HAP-1 (cell line): ENCODE results near the gene NPIPB6.

Source experiments
- DNase-seq, 2 experiments: peaks; one replicate each; pipeline ENCODE4 v3.0.0-alpha.2; 2016 to 2020; ENCODE audit warnings: low spot score in 2 of 2
- H3K27me3 ChIP-seq: fragments of 250-450 bp; sonication (Bioruptor Pico); 2 replicates; pipeline ENCODE4 v1.5.1; 2020; ENCODE audit warnings: low read depth, mild to moderate bottlenecking, moderate library complexity
- H3K36me3 ChIP-seq: fragments of 250-450 bp; sonication (Bioruptor Pico); replicated peaks from 2 replicates; pipeline ENCODE4 v1.5.1; 2020; ENCODE audit warnings: mild to moderate bottlenecking
- H3K4me1 ChIP-seq: fragments of 250-450 bp; sonication (Bioruptor Pico); 2 replicates; pipeline ENCODE4 v1.5.1; 2020; ENCODE audit warnings: mild to moderate bottlenecking
- H3K4me3 ChIP-seq: fragments of 250-450 bp; sonication (Bioruptor Pico); 2 replicates; pipeline ENCODE4 v1.5.1; 2020; ENCODE audit warnings: mild to moderate bottlenecking, moderate library complexity
- H3K9me3 ChIP-seq: fragments of 250-450 bp; sonication (Bioruptor Pico); 2 replicates; pipeline ENCODE4 v1.5.1; 2020; ENCODE audit warnings: mild to moderate bottlenecking, moderate library complexity
- in situ Hi-C: fragments of 300-500 bp; cut with MboI; formaldehyde crosslinking; loops from 3 replicates; pipeline ENCODE4 v1.14.3; 2020; ENCODE audit warnings: low sequenced_read_pairs, inconsistent platforms, mixed read lengths

Gene NPIPB6

GRCh38 chr16:28317040-28317880 lies 46.0 kb downstream of the NPIPB6 start:
- Histone ChIP-seq H3K9me3 (no peaks in the 10 kb centered on the region), H3K4me3 (no peak overlapping the region), H3K36me3 (no peaks in the 10 kb centered on the region), H3K4me1 (no peaks in the 10 kb centered on the region), H3K27me3 (no peaks in the 10 kb centered on the region)
- in situ Hi-C loops, result loop anchor here (5.0 to 25.0 kb wide), 3 partner anchors 40 to 495 kb away; partner anchors contain the start of genes ATXN2L and SULT1A2
- DNase-seq, result peak; percentile 40 to 80

- H3K36me3 ChIP-seq, result no peaks in the 10 kb centered on the region
- no peaks in the 10 kb centered on the region for H3K9me3 ChIP-seq
- H3K4me1 ChIP-seq, result no peaks in the 10 kb centered on the region
- H3K27me3 ChIP-seq, result no peaks in the 10 kb centered on the region
- H3K4me3 ChIP-seq, result no peak overlapping the region
- no peak for DNase-seq
- in situ Hi-C loops, result loop anchor here (5.0 to 25.0 kb wide), 3 partner anchors 39 to 496 kb away; partner anchors contain the start of genes ATXN2L and SULT1A2
Measured at GRCh38 chr16:28316054-28316453, 47.3 kb downstream of the NPIPB6 start.

- no peak overlapping the region for H3K4me3 ChIP-seq
- no peak for DNase-seq
- H3K4me1 ChIP-seq, result no peaks in the 10 kb centered on the region
- no peaks in the 10 kb centered on the region for H3K9me3 ChIP-seq
- in situ Hi-C loops, result loop anchor here (25.0 kb wide), 2 partner anchors 274 to 499 kb away; partner anchors contain the start of genes ATXN2L and SULT1A2
- no peaks in the 10 kb centered on the region for H3K27me3 ChIP-seq
- no peaks in the 10 kb centered on the region for H3K36me3 ChIP-seq
Measured at GRCh38 chr16:28313587-28313986, 49.7 kb downstream of the NPIPB6 start.

- H3K4me3 ChIP-seq, result no peak overlapping the region
- in situ Hi-C loops, result loop anchor here (25.0 kb wide), 2 partner anchors 275 to 500 kb away; partner anchors contain the start of genes ATXN2L and SULT1A2
- DNase-seq, result no peak
Measured at GRCh38 chr16:28312327-28312726, 51.0 kb downstream of the NPIPB6 start.

GRCh38 chr16:28311913-28312312 lies 51.4 kb downstream of the NPIPB6 start:
- in situ Hi-C loops, result loop anchor here (25.0 kb wide), 2 partner anchors 275 to 500 kb away; partner anchors contain the start of genes ATXN2L and SULT1A2
- no peaks in the 10 kb centered on the region for H3K36me3 ChIP-seq
- DNase-seq, result no peak
- H3K4me3 ChIP-seq, result no peak overlapping the region
- no peaks in the 10 kb centered on the region for H3K27me3 ChIP-seq
- no peaks in the 10 kb centered on the region for H3K9me3 ChIP-seq
- no peaks in the 10 kb centered on the region for H3K4me1 ChIP-seq

More at GRCh38 chr16:28312327-28312726, 51.0 kb downstream of the NPIPB6 start:
- no peaks in the 10 kb centered on the region for H3K9me3 ChIP-seq
- no peaks in the 10 kb centered on the region for H3K4me1 ChIP-seq
- no peaks in the 10 kb centered on the region for H3K27me3 ChIP-seq
- H3K36me3 ChIP-seq, result no peaks in the 10 kb centered on the region

- in situ Hi-C loops, result loop anchor here (25.0 kb wide), 2 partner anchors 276 to 501 kb away; partner anchors contain the start of genes ATXN2L and SULT1A2
- Histone ChIP-seq H3K4me3 (no peak overlapping the region), H3K36me3 (no peaks in the 10 kb centered on the region), H3K4me1 (no peaks in the 10 kb centered on the region), H3K27me3 (no peaks in the 10 kb centered on the region), H3K9me3 (no peaks in the 10 kb centered on the region)
- no peak for DNase-seq
Measured at GRCh38 chr16:28311413-28311812, 51.9 kb downstream of the NPIPB6 start.

- in situ Hi-C loops, result loop anchor here (25.0 kb wide), 2 partner anchors 277 to 502 kb away; partner anchors contain the start of genes ATXN2L and SULT1A2
- no peaks in the 10 kb centered on the region for H3K4me1 ChIP-seq
- no peak for DNase-seq
- H3K9me3 ChIP-seq, result no peaks in the 10 kb centered on the region
- H3K4me3 ChIP-seq, result no peak overlapping the region
- H3K27me3 ChIP-seq, result no peaks in the 10 kb centered on the region
- no peaks in the 10 kb centered on the region for H3K36me3 ChIP-seq
Measured at GRCh38 chr16:28310796-28311195, 52.5 kb downstream of the NPIPB6 start.

GRCh38 chr16:28309811-28310311 lies 53.4 kb downstream of the NPIPB6 start:
- DNase-seq, result no peak
- in situ Hi-C loops, result loop anchor here (25.0 kb wide), 2 partner anchors 277 to 502 kb away; partner anchors contain the start of genes ATXN2L and SULT1A2
- H3K27me3 ChIP-seq, result no peaks in the 10 kb centered on the region
- no peaks in the 10 kb centered on the region for H3K4me1 ChIP-seq
- no peaks in the 10 kb centered on the region for H3K9me3 ChIP-seq
- no peaks in the 10 kb centered on the region for H3K36me3 ChIP-seq
- no peak overlapping the region for H3K4me3 ChIP-seq

GRCh38 chr16:28308794-28309584 lies 54.3 kb downstream of the NPIPB6 start:
- Histone ChIP-seq H3K36me3 (no peaks in the 10 kb centered on the region), H3K27me3 (no peaks in the 10 kb centered on the region), H3K4me3 (no peak overlapping the region), H3K4me1 (no peaks in the 10 kb centered on the region), H3K9me3 (no peaks in the 10 kb centered on the region)
- in situ Hi-C loops, result loop anchor here (25.0 kb wide), 2 partner anchors 278 to 503 kb away; partner anchors contain the start of genes ATXN2L and SULT1A2
- no peak for DNase-seq

GRCh38 chr16:28307936-28308335 lies 55.4 kb downstream of the NPIPB6 start:
- Histone ChIP-seq H3K4me1 (no peaks in the 10 kb centered on the region), H3K36me3 (no peaks in the 10 kb centered on the region), H3K4me3 (no peak overlapping the region), H3K27me3 (no peaks in the 10 kb centered on the region), H3K9me3 (no peaks in the 10 kb centered on the region)
- in situ Hi-C loops, result loop anchor here (25.0 kb wide), 2 partner anchors 279 to 504 kb away; partner anchors contain the start of genes ATXN2L and SULT1A2
- DNase-seq, result no peak

- peak in 1 of 2 experiments; percentile 69 for DNase-seq
- H3K9me3 ChIP-seq, result no peaks in the 10 kb centered on the region
- H3K4me3 ChIP-seq, result no peak overlapping the region
Measured at GRCh38 chr16:28304214-28304613, 59.1 kb downstream of the NPIPB6 start.

GRCh38 chr16:28303132-28303531 lies 60.2 kb downstream of the NPIPB6 start:
- in situ Hi-C loops, result loop anchor here (25.0 kb wide), 2 partner anchors 284 to 509 kb away; partner anchors contain the start of genes ATXN2L and SULT1A2

More at GRCh38 chr16:28304214-28304613, 59.1 kb downstream of the NPIPB6 start:
- H3K36me3 ChIP-seq, result no peaks in the 10 kb centered on the region
- in situ Hi-C loops, result loop anchor here (25.0 kb wide), 2 partner anchors 283 to 508 kb away; partner anchors contain the start of genes ATXN2L and SULT1A2
- H3K4me1 ChIP-seq, result no peaks in the 10 kb centered on the region
- no peaks in the 10 kb centered on the region for H3K27me3 ChIP-seq

GRCh38 chr16:28301620-28302019 lies 61.7 kb downstream of the NPIPB6 start:
- in situ Hi-C loops, result loop anchor here (25.0 kb wide), 2 partner anchors 286 to 511 kb away; partner anchors contain the start of genes ATXN2L and SULT1A2
- Histone ChIP-seq H3K27me3 (no peaks in the 10 kb centered on the region), H3K4me1 (no peaks in the 10 kb centered on the region)

More at GRCh38 chr16:28303132-28303531, 60.2 kb downstream of the NPIPB6 start:
- no peak for DNase-seq
- H3K9me3 ChIP-seq, result no peaks in the 10 kb centered on the region
- no peaks in the 10 kb centered on the region for H3K36me3 ChIP-seq
- H3K4me1 ChIP-seq, result no peaks in the 10 kb centered on the region
- no peak overlapping the region for H3K4me3 ChIP-seq
- no peaks in the 10 kb centered on the region for H3K27me3 ChIP-seq

More at GRCh38 chr16:28301620-28302019, 61.7 kb downstream of the NPIPB6 start:
- H3K36me3 ChIP-seq, result no peaks in the 10 kb centered on the region
- no peak for DNase-seq
- H3K9me3 ChIP-seq, result no peaks in the 10 kb centered on the region
- no peak overlapping the region for H3K4me3 ChIP-seq
